ENCODE data around the gene TBC1D22B.

The TBC1D22B gene

DNA sequence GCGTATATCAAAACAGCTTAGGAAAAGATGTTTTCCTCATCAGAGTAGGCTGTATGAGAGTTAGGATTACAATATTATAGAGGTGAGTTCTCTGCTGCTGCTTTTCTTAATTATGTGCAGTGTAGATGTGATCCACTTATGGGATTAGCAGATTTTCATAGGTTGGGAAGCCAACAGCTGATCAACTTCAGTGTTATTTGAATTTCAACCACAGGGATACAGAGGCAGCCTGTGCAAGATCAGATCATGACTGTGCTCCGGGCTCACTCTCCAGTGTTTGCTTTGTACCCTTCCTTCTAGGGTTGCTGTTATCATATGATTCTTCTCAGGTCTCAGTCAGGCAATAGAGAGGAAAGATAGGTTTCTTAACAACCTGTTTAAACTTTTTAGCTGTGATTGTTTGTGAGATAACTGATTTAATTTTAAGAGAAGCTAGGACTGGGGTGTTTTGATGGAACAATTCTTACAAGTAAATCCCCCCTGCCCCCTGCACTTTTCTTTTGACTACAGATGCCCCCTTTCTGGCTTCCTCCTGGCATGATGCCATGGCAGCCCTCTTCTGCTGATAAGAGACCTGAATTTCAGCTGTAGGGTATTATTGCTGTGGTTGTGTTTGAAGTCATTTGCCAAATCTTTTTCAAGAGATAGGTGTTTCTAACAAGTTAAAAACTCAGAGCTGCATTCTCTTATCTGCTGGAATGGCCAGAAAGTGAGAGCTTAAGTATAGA is 104.7 kb downstream of the TBC1D22B start:
- DNase-seq, result no peak

DNA sequence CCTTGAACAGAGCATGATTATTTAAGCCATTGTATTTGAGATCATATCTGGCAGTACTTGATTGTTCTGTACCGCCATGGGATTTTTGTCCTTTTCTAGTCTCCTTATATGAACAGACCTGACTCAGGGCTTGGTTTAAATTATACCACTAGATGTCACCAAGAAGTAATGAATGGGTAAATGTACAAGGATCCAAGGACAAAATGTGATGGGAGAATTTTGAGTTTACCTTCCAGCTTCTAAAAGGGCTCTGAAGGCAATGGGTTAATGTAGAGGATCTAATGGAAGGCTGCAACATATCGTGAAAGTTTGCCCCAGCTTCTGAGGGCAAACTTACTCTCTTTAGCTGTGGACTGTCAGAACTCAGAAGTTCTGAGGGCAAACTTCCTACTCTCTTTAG is 108.2 kb downstream of the TBC1D22B start:
- DNase-seq, result no peak

DNA sequence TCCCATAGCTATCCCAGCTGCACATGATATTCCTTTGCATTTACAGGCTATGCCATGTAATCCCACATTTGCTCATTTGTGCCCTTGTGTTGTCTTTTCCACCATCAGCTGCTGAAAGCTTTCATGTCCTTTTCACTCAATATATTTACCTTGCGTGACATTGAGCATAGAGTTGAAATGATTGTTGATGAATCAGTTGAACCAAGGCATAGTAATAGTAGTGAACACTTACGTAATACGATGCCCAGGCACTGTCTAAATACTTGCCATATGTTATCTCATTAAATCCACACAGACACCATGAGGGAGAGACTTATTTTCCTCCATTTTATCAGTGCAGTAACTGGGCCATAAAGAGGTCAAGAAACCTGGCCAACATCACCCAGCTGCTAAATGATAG is 109.3 kb downstream of the TBC1D22B start:
- no peak for DNase-seq

DNA sequence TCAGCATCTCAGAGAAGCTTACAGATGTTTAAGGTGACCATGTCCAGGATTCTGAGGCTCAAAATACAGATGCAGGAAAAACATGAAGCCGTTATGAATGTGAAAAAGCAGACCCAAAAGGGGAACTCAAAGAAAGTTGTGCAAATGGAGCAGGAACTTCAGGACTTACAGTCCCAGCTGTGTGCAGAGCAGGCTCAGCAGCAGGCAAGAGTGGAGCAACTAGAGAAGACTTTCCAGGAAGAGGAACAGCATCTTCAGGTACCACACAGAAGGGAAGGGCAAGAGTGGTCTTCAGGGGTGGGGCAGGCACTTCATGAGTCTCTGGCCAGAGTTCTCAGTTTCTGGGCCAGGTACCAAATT is 111.4 kb downstream of the TBC1D22B start:
- no peak for DNase-seq

DNA sequence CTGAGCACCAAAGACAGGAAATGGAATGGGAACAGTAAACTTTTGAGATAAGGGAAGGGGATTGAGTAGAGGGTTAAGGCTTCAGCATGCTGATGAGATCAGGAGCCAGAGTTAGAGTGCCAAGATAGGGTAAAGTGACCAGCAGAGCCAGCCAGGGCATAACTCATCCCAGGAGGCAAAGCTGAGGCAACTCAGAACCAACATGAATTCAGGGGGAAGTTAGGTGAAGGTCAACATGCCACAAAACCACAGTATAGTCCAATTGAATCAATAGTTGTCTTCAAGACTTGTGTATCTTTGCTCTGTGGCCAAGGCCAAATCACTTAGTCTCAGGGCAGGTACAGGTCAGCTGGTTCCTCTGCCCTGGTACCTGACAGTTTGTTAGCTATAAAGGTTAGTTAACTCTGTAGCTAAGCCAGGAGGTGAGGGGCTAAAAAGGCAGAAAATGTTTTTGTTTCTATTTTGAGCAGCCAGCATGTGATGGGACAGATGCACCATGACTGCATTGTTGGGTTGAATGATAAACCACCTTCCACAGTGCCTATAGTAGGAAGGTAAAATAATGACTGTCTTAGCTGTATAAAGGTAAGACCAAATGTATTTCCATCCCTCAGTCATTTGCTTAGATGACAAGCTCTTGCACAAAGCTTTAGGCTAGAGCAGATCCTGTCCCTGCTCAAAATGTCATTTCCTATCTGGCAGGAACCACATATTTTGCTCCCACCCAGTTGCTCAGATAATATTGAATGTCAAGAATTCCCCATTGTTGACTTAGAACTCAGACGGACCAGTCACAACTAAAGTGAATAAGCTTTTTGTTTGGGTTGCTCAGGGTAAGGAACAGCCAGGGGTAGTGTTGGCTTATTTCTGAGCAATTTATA is 112.0 kb downstream of the TBC1D22B start:
- DNase-seq, result no peak

DNA sequence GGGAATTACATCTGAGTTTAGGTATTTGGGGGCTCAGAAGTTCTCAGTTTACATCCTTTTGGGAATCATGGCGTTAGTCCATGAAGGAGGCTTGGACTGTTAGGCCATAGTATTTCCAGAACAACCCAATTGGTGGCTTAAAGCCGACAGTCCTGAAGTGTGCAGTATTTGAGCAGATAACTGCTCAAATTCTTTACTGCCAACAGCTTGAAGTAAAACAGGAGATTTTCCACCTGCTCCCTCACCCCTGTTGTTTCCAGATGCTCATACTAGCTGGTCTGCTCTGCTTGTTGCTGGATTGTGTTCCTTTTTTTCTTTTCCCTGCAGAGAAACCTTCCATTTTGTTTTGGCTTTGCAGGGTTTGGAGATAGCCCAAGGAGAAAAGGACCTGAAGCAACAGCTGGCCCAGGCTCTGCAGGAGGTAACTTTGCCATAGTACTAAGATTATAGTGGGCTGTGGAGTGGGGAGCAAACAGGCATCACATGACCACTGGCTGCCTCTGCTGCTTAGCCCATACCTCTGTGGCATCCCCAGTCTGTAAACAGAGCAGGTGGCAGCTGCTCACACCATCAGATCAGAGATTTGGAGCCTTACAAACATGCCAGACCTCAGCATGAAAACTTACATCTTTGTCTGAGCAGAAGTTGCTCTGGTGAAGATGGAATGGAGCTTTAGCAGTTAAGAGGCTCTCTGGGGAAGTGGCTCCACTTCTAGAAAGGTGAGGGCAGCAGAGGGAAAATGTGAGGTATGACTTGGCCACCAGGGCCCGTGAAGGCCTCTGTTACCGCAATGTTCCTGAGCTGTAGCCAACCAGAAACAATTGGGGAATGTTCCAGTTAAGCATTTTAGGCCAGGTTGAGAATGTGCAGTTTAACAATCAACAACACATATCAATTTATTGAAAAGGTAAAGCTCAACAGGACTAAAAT is 113.8 kb downstream of the TBC1D22B start:
- DNase-seq, result no peak

DNA sequence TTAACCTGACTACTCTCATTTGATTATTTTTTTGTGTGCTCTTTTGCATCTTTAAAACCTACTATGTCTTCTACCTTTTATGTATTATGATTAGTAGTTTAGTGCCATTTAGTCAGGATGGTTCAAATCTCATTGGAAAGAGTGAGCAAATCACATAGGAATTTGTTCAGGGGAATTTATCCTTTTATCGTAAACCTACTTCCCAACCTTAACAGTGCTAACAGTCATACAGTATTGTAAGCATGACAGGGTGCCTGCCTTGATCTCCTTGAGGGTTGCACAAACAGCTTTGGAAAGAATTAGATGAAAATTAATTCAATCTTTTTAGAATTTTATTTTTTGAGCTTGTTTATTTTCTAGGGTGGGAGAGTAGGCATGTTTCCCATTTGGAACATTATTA is 114.5 kb downstream of the TBC1D22B start:
- DNase-seq, result no peak

DNA sequence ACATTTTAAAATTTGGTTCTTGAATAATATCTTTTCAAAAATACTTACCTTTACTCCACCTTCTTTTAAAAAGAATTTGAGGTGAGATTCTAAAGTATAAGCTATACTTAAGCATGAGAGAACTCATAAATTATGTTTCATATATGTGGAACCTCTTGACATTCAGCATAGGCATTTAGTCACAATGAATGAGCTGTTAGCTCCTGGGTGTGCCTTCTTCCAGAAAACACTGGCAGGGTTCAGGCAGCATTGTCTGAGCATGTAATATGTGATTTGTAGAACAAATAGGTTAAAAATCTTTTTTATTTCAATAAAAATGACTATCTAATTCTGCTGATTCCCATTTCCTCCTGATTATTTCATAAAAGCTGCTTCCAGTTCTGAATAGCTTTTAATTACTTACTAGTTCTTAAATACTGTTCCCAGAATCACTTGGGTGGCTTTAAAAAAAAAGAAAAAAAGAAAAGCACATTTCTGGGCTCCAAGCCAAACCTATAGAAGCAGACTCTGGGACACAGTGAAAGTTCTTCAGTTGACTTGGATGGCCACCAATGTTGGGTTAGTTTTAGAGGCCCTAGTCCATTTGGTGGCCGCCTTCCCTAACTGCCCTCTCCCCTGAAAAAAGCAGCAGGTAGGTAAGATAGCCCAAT is 116.4 kb downstream of the TBC1D22B start:
- no peak for DNase-seq

DNA sequence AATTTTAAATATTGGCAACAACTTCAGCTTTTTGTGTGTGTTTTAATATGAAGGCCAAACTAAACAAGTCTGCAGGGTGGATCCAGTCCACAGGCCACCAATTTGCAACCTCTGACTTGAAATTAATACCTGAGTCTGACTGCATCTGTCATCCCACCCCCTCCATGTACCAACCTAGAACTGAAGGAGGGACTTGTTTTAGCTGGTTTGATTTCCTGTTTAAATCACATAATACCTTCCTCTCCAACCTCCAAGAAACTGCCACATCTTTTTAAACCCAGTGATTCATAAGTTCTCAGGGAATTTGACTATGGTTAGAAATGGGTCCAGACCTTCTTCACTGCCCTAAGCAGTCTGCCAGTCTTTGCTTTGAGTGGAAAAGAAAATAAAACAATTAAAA is 117.8 kb downstream of the TBC1D22B start:
- no peak for DNase-seq

DNA sequence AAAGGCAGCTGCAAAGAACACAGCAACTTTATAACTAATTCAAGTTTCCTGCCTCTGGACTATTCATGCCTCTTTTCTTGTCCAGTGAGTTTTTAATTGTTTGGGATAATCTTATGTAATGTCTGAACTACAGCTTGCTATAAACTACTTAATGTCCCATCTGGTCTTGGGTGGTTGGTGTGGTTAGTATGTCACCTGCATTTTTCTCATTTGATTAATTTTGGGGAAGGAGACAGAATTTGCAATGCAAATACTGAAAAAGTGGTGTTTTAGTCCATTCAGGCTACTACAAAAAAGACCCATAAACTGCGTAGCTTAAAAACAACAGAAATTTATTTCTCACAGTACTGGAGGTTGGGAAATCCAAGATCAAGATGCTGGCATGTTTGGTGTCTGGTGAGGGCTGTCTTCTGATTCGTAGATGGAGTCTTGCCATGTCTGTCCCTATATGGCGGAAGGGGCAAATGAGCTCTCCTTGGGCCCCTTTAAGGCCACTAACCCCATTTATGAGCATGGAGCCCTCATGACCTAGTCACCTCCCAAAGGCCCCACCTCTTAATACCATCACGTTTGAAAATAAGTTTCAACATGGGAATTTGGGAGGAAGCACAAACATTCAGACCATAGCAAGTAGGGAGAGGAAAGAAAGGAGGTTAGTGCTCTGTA is 118.6 kb downstream of the TBC1D22B start:
- no peak for DNase-seq

DNA sequence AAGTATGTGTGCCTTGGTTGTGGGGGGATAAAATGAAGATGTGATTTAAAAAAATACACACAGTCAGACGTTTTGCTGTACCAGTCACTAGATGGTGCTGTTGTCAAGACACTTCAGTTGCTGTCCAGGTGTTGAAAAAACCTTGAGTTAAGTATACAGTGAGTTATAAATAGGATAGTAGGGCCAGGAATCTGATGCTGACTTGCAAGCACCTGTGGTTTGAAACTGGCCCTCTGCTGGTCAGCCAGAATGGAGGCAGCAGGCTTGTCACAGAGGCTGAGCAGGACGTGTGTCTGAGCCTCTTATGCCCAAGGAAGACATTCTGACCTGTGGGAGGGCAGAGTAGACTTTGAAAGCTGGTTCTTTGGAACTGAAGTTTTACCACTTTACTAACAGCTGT is 124.0 kb downstream of the TBC1D22B start:
- no peak for DNase-seq
